BJ (cell line): Measurements from ENCODE around the gene KIF3C. TPM values are rescaled to one million over a fixed set of nuclear protein-coding genes. Genes with fewer than 3 reads are reported as not detected.

ENCODE experiments used
- CTCF ChIA-PET: fragments of 350-600 bp; formaldehyde crosslinking; extraction: SDS; loops from one replicate; lab custom pipeline; 2021; ENCODE audit warnings: antibody characterized with exemption, inconsistent platforms; lab: Yijun Ruan, JAX
- POLR2A ChIA-PET: fragments of 300-600 bp; sonication (Branson Sonifier 250); formaldehyde crosslinking; extraction: SDS; loops from one replicate; lab custom pipeline; 2021; ENCODE audit warnings: antibody characterized with exemption; lab: Charles Lee
- DNase-seq: peaks from one replicate; pipeline ENCODE4 v3.0.0-alpha.2; 2011; ENCODE audit warnings: low read depth
- H3K27me3 ChIP-seq: 2 replicates; pipeline ENCODE4 v1.6.0; 2011; ENCODE audit warnings: low read length; ENCODE audit not compliant: control insufficient read depth, insufficient read depth
- H3K36me3 ChIP-seq: 2 replicates; pipeline ENCODE4 v1.5.1; 2011; ENCODE audit warnings: low read length; ENCODE audit not compliant: control insufficient read depth, insufficient read depth
- H3K4me3 ChIP-seq: 2 replicates; pipeline ENCODE4 v1.5.1; 2011; ENCODE audit warnings: low read depth, mild to moderate bottlenecking, control low read depth, low read length
- CTCF ChIP-seq: IDR thresholded peaks from 2 replicates; pipeline ENCODE4 v1.5.1; 2011; ENCODE audit warnings: low read depth, mild to moderate bottlenecking, control low read depth, inconsistent platforms, low read length, moderate library complexity; ENCODE audit not compliant: insufficient read depth
- polyA plus RNA-seq: library from polyadenylated mRNA; depleted of rRNA; stranded (reverse); fragments of >200 nt; gene quantifications from 2 replicates; pipeline ENCODE4 v1.2.3, GENCODE V29; 2011

KIF3C gene
- polyA plus RNA-seq, 1 experiment: 6.6 TPM

GRCh38 chr2:25895610-25896009, 86.7 kb downstream of the KIF3C start:
- no peak for TF ChIP-seq CTCF
- Histone ChIP-seq H3K4me3 (no peak overlapping the region), H3K27me3 (0 out of 2 replicates have a peak, but pooled peaks cover 2% of the 10 kb centered on the region), H3K36me3 (no peaks in the 10 kb centered on the region)
- ChIA-PET CTCF (interaction anchor here (1.0 kb wide), 1 partner anchor 16 kb away, joined by 3 read pairs; no protein-coding TSS in a partner anchor), POLR2A (interaction anchor here (0.7 kb wide), 1 partner anchor 102 kb away, joined by 5 read pairs; no protein-coding TSS in a partner anchor)
- no peak for DNase-seq

GRCh38 chr2:25895018-25895417, 87.3 kb downstream of the KIF3C start:
- Histone ChIP-seq H3K36me3 (no peaks in the 10 kb centered on the region), H3K4me3 (no peak overlapping the region), H3K27me3 (0 out of 2 replicates have a peak, but pooled peaks cover 2% of the 10 kb centered on the region)
- ChIA-PET POLR2A (interaction anchor here (0.7 kb wide), 1 partner anchor 103 kb away, joined by 5 read pairs; no protein-coding TSS in a partner anchor), CTCF (interaction anchor here (0.6 to 1.0 kb wide), 2 partner anchors 15 to 102 kb away, joined by 3 read pairs; no protein-coding TSS in a partner anchor)
- no peak for TF ChIP-seq CTCF
- no peak for DNase-seq

GRCh38 chr2:25894135-25894830, 88.0 kb downstream of the KIF3C start:
- no peak for TF ChIP-seq CTCF
- CTCF ChIA-PET: no interaction called here
- H3K36me3 ChIP-seq: no peaks in the 10 kb centered on the region
- no peak overlapping the region for H3K4me3 ChIP-seq
- POLR2A ChIA-PET: no interaction called here
- 0 out of 2 replicates have a peak, but pooled peaks cover 2% of the 10 kb centered on the region for H3K27me3 ChIP-seq
- DNase-seq: no peak

GRCh38 chr2:25891672-25892071, 90.6 kb downstream of the KIF3C start:
- Histone ChIP-seq H3K4me3 (no peak overlapping the region), H3K36me3 (no peaks in the 10 kb centered on the region), H3K27me3 (no peaks in the 10 kb centered on the region)
- POLR2A ChIA-PET: no interaction called here
- CTCF ChIA-PET: interaction anchor here (0.6 to 1.2 kb wide), 3 partner anchors 8 to 140 kb away, joined by 3 read pairs; no protein-coding TSS in a partner anchor
- no peak for TF ChIP-seq CTCF
- DNase-seq: no peak

- TF ChIP-seq CTCF: no peak
- Histone ChIP-seq H3K27me3 (no peaks in the 10 kb centered on the region), H3K36me3 (no peaks in the 10 kb centered on the region), H3K4me3 (no peak overlapping the region)
- ChIA-PET CTCF (no interaction called here), POLR2A (no interaction called here)
- DNase-seq: no peak
Measured at GRCh38 chr2:25887624-25888242, 94.6 kb downstream of the KIF3C start.
